Measurements from ENCODE around the gene ADGRV1.
A peak's percentile ranks its signal among the peaks of the same experiment; 100 is the strongest.
"Not testable (repeated sequence)": the region's sequence is repeated elsewhere in the genome, so short reads cannot be mapped to it uniquely, and the experiment has no call there.

ADGRV1 gene

GRCh38 chr5:90800515-90800914 is 241.9 kb downstream of the ADGRV1 start:
- DNase-seq (ENCODE audit: extremely low spot score, insufficient read length, low read depth); FAIRE-seq: not testable (repeated sequence)

- DNase-seq (ENCODE audit: extremely low spot score, insufficient read length, low read depth), result no peak
- peak; percentile 60 for FAIRE-seq
These were observed 244.1 kb downstream of the ADGRV1 start for GRCh38 chr5:90802474-90803317.

DNA sequence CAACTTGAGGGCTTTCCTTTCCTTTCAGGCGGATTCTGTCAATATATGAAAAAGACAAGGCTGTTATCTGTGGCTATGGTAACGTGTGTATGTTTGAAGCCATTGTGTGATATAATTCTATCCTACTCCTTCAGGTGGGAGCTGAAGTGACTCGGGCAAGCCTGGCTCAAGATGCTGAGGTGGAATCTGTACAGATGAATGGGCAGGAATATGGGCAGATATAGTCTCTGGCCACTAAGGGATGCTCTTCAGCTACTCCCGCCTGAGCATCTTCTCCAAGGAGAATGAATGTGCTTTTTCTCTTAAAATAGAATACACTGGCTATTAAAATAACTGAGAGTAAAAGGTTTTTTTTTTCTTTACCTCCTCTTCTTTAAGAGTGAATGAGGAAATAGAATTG is 244.8 kb downstream of the ADGRV1 start:
- FAIRE-seq (no peak), DNase-seq (ENCODE audit: extremely low spot score, insufficient read length, low read depth) (no peak)

DNA sequence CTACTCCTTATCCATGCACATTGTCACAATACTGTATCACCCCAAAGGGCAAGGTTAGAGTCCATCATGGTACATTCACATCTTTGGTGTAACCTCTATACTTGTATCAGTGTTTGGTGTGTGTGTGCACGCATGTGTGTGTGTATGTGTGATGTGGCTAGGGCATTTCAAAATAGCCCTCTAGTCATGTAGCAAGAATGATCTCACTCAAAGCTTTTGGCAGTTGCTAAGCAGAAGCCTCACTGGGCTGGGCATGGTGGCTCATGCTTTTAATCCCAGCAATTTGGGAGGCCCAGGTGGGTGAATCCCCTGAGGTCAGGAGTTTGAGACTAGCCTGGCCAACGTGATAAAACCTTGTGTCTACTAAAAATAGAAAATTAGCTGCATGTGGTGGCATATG is 245.3 kb downstream of the ADGRV1 start:
- no peak for FAIRE-seq
- no peak for DNase-seq (ENCODE audit: extremely low spot score, insufficient read length, low read depth)

- FAIRE-seq (no peak), DNase-seq (ENCODE audit: extremely low spot score, insufficient read length, low read depth) (no peak)
These were observed 248.9 kb downstream of the ADGRV1 start for GRCh38 chr5:90807496-90807895.

- FAIRE-seq (no peak), DNase-seq (ENCODE audit: extremely low spot score, insufficient read length, low read depth) (no peak)
These were observed 250.9 kb downstream of the ADGRV1 start for GRCh38 chr5:90809311-90810056.

DNA sequence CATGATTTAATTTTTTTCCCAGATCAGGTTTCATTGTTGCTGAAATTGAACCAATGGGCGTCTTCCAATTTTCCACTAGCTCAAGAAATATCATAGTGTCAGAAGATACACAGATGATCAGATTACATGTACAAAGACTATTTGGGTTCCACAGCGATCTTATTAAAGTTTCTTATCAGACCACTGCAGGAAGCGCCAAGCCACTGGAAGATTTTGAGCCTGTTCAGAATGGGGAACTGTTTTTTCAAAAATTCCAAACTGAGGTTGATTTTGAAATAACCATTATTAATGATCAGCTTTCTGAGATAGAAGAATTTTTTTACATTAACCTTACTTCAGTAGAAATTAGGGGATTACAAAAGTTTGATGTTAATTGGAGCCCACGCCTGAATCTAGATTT is 251.6 kb downstream of the ADGRV1 start:
- DNase-seq (ENCODE audit: extremely low spot score, insufficient read length, low read depth) (no peak), FAIRE-seq (no peak)

DNA sequence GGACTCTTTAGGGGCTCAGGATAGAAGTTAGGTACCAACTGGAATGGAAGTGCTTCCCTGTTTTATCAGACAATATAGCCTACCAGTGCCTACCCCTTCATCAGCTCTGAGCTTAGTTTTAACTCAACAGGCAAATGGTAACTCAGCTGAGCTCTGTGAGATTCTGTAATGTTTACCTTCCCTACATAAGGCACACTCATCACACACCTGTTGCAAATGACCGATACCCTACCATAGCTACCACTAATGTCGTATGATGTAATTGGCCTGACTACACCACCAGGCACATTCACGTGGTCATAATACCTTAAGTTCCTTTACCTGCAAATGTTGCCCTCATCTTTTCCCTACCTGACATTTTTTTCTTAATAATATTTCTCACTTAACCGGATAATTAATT is 254.8 kb downstream of the ADGRV1 start:
- no peak for FAIRE-seq
- DNase-seq (ENCODE audit: extremely low spot score, insufficient read length, low read depth), result no peak

- not testable (repeated sequence) for FAIRE-seq; DNase-seq (ENCODE audit: extremely low spot score, insufficient read length, low read depth)
These were observed 263.5 kb downstream of the ADGRV1 start for GRCh38 chr5:90822062-90822461.

- no peak for FAIRE-seq
- DNase-seq (ENCODE audit: extremely low spot score, insufficient read length, low read depth), result no peak
These were observed 265.8 kb downstream of the ADGRV1 start for GRCh38 chr5:90824436-90824835.

DNA sequence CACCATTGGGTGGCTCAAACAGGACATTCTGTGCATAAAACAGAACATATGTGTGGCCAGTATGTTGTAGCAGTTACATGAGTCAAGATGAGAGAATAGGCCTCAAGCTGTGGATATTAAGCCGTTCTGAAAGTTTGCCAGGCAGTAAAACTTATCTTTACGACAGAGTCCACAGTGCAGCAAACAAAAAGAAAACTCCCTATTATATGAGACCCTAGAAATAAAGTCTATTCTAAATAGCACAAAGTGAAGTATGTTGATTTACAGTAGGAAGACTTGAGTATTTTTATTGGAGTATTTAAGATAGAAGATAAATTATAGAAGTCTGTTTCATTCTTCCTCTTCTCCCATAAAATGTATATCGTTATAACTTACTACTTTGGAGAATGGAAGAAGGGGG is 271.5 kb downstream of the ADGRV1 start:
- no peak for DNase-seq (ENCODE audit: extremely low spot score, insufficient read length, low read depth)
- FAIRE-seq, result no peak

GRCh38 chr5:90833753-90834152 is 275.2 kb downstream of the ADGRV1 start:
- no peak for DNase-seq (ENCODE audit: extremely low spot score, insufficient read length, low read depth)
- FAIRE-seq, result no peak

DNA sequence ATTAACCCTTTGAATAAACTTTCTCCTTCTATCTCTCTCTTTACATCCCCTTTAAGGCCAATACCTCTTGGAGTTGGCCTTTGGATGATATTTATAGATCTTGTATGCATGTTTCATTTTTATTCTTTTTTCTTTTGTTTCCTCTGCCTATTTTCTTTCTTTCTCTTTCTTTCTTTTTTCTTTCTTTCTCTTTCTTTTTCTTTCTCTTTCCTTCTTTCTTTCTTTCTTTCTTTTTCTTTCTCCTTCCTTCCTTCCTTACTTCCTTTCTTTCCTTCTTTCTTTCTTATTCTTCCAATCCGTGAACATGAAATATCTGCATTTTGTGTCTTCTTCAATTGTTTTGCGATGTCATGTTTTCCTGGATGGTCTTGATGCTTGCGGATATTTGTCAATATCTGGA is 276.1 kb downstream of the ADGRV1 start:
- FAIRE-seq (no peak), DNase-seq (ENCODE audit: extremely low spot score, insufficient read length, low read depth) (no peak)

DNA sequence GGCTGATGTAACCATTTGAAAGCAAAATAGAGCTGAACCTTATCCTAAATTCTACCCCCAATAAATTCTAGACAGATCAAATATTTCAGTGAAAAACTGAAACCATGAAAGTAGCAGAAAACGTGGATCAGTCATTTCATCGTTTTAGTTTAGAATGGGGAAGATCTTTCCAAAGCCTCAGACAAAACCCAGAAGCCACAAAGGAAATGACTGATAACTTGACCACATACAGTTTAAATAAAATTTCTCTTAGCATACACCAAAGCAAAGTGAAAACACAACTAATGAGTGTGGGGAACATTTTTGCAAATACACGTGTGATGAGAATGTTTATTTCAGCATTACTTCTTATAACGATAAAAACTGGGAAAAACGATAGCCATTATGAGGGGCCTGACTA is 284.8 kb downstream of the ADGRV1 start:
- FAIRE-seq (no peak), DNase-seq (ENCODE audit: extremely low spot score, insufficient read length, low read depth) (no peak)

GRCh38 chr5:90844931-90845330 is 286.3 kb downstream of the ADGRV1 start:
- no peak for FAIRE-seq
- DNase-seq (ENCODE audit: extremely low spot score, insufficient read length, low read depth), result no peak

GRCh38 chr5:90845723-90846554 is 287.3 kb downstream of the ADGRV1 start:
- DNase-seq (ENCODE audit: extremely low spot score, insufficient read length, low read depth), result no peak
- FAIRE-seq, result no peak

DNA sequence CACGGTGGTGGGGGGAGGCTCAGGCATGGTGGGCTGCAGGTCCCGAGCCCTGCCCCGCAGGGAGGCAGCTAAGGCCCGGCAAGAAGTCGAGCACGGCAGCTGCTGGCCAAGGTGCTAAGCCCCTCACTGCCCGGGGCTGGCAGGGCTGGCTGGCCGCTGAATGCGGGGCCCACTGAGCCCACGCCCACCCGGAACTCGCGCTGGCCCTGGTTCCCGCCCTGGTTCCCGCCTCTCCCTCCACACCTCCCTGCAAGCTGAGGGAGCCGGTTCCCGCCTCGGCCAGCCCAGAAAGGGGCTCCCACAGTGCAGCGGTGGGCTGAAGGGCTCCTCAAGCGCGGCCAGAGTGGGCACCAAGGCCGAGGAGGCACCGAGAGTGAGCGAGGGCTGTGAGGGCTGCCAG is 289.0 kb downstream of the ADGRV1 start:
- not testable (repeated sequence) for DNase-seq (ENCODE audit: extremely low spot score, insufficient read length, low read depth); FAIRE-seq

DNA sequence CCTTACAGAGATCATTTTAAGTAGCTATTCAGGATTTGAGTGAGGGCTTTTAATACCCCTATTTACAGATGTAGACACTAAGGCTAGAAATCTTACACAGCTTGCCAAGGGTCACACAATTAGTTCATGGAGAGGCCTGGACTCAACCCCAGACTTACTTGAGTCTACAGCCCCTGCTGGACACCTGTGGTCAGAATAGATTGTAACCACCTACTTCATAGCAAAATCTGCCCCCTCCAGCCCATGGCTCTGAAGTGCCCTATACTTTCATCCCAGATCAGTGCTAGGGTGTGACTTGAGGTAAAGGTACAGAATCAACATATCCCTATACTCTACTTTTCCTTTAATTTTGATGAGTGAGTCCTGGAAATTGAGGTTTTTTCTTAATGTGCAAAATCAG is 291.3 kb downstream of the ADGRV1 start:
- no peak for FAIRE-seq

DNA sequence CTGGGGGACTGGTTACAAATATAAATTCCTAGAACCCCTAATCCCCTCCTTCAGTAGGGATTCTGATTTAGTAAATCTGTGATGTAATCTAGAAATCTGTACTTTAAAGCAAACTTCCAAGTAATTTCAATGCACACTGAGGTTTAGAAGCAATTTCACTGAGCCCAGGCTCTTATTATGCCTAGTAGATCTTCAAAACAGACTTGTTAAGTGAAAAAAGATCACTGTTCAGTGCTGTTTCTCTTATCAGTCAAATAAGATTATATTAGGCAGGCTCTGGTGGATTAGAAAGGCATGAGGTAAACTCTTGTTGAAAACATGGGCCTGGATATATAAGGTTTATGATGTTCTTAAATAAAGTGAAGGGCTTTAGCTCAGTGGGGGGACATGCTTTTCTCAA is 293.9 kb downstream of the ADGRV1 start:
- FAIRE-seq (no peak), DNase-seq (ENCODE audit: extremely low spot score, insufficient read length, low read depth) (no peak)

More for the DNA sequence above, 291.3 kb downstream of the ADGRV1 start:
- no peak for DNase-seq (ENCODE audit: extremely low spot score, insufficient read length, low read depth)

GRCh38 chr5:90853750-90854149 is 295.2 kb downstream of the ADGRV1 start:
- FAIRE-seq (no peak), DNase-seq (ENCODE audit: extremely low spot score, insufficient read length, low read depth) (no peak)

Measured in GM18507 (cell line).